Right atrium auricular region (tissue), 2 donors: ENCODE data around the gene MIOX. TPM values are rescaled to one million over a fixed set of nuclear protein-coding genes. Genes with fewer than 3 reads are reported as not detected.

Source experiments
- DNase-seq: peaks from one replicate; pipeline ENCODE4 v3.0.0-alpha.2; 2019; ENCODE audit warnings: low spot score
- H3K27ac ChIP-seq, 2 donors: fragments of 200-600 bp; sonication (generic); 1 replicate in 1 of 2; 2 replicates in 1 of 2; pipeline ENCODE4 v1.5.1; 2016 to 2019
- H3K27me3 ChIP-seq, 2 donors: fragments of 200-600 bp; sonication (generic); one replicate each; pipeline versions ENCODE4 v1.5.1 to v1.6.0; 2017 to 2019
- H3K36me3 ChIP-seq: fragments of 200-600 bp; sonication (generic); one replicate; pipeline ENCODE4 v1.5.1; 2016
- H3K4me1 ChIP-seq, 2 donors: fragments of 200-600 bp; sonication (generic); one replicate each; pipeline versions ENCODE4 v1.5.1 to v1.6.0; 2017 to 2019
- H3K4me3 ChIP-seq, 2 donors: fragments of 200-600 bp; sonication (generic); 1 replicate in 1 of 2; 2 replicates in 1 of 2; pipeline ENCODE4 v1.5.1; 2017 to 2019; ENCODE audit warnings: mild to moderate bottlenecking in 1 of 2, moderate library complexity in 1 of 2
- H3K9me3 ChIP-seq, 2 donors: fragments of 200-600 bp; sonication (generic); one replicate each; pipeline ENCODE4 v1.5.1; 2019
- total RNA-seq, 2 donors: library from RNA; depleted of rRNA; stranded (reverse); fragments of >200 nt; gene quantifications; one replicate each; pipeline ENCODE4 v1.1.0, GENCODE V29; 2016
- TF ChIP-seq, protein P1 (sequence below), 2 donors: fragments of 200-600 bp; sonication (generic); IDR thresholded peaks; one replicate each; pipeline ENCODE4 v1.5.1; 2019; ENCODE audit warnings: antibody characterized with exemption in 2 of 2

MIOX gene
- total RNA-seq, 2 donors from 2014 or later: not detected

DNA sequence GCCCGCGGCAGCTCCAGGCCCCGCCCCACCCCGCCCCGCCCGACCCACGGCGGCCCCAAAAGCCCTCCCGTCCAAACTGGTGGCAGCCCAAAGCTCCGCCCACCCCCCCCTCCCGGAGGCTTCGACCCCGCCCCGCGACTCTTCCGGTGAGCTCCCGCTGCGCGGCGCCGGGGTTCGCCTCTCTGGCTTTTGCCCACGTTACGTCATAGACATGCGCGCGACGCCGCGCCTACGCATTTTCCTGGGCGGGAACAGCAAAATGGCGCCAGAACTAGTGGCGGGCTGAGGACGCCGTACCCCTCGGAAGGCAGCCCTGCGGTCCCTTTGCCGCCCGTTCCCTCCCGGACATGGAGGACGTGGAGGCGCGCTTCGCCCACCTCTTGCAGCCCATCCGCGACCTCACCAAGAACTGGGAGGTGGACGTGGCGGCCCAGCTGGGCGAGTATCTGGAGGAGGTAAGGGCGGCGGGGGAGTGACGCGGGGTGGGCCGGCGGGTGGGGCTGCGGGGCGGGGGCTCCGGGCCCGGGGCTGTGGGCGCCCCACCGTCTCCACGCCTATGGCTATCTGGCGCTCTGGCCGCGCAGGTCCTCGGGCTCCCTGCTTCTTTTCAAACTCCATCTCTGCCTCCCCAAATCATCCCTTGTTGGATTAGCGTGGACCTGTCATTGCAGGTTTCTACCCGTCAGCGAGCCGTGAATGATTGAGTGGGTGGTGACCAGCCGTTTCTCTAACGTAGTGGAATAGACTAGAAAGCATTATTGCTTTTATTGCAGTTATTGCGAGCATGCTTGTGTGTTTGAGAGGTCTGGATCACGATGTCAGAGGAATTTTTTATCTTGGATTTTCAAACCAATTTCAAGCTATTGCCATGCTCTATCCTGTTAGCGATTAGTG is 21.6 kb downstream of the MIOX start, which contains the start of gene NCAPH2:
NCAPH2 (plus strand) TSS at position 234 of the 894 bp plus-strand sequence; CDS start at position 348, 114 bp downstream.
- peak; percentile 97 for DNase-seq
- H3K4me3 ChIP-seq: peak within 1 kb of the TSS; percentile 88 to 91
- peaks cover 0 to 33% of the 10 kb centered on the region in 2 donors for H3K4me1 ChIP-seq
- H3K27me3 ChIP-seq: no peaks in the 10 kb centered on the region
- peaks cover 23% of the 10 kb centered on the region for H3K36me3 ChIP-seq
- TF ChIP-seq, protein P1, sequence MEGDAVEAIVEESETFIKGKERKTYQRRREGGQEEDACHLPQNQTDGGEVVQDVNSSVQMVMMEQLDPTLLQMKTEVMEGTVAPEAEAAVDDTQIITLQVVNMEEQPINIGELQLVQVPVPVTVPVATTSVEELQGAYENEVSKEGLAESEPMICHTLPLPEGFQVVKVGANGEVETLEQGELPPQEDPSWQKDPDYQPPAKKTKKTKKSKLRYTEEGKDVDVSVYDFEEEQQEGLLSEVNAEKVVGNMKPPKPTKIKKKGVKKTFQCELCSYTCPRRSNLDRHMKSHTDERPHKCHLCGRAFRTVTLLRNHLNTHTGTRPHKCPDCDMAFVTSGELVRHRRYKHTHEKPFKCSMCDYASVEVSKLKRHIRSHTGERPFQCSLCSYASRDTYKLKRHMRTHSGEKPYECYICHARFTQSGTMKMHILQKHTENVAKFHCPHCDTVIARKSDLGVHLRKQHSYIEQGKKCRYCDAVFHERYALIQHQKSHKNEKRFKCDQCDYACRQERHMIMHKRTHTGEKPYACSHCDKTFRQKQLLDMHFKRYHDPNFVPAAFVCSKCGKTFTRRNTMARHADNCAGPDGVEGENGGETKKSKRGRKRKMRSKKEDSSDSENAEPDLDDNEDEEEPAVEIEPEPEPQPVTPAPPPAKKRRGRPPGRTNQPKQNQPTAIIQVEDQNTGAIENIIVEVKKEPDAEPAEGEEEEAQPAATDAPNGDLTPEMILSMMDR (IDR thresholded peaks at IDR 0.05): no peak
- peak within 1 kb of the TSS; percentile 89 to 91 for H3K27ac ChIP-seq
- H3K9me3 ChIP-seq: no peaks in the 10 kb centered on the region

DNA sequence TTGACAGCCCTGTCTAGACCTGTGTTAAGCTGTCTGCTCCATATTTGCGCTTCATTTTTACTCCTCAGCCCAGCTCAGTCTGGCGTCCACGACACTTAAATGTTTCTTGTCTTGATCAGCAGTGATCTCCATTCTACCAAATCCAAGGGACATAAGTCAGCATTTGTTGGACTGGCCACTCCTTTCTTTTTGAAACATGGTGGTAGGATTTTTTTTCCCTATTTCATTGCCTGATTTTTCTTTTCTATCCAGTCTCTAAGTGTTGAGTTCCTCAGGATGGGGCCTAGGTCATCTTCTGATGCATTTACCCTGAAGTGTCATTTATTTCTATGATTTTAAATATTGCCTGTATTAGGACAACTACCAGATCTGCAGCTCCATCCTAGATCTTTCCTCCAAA is 22.2 kb downstream of the MIOX start:
- Histone ChIP-seq H3K4me1 (peaks cover 0 to 33% of the 10 kb centered on the region in 2 donors), H3K27ac (peak overlapping the region; percentile 82 to 91), H3K4me3 (peak overlapping the region; percentile 87 to 88), H3K9me3 (no peaks in the 10 kb centered on the region), H3K27me3 (no peaks in the 10 kb centered on the region), H3K36me3 (peaks cover 19% of the 10 kb centered on the region)
- TF ChIP-seq, protein P1 (IDR thresholded peaks at IDR 0.05): no peak
- no peak for DNase-seq

DNA sequence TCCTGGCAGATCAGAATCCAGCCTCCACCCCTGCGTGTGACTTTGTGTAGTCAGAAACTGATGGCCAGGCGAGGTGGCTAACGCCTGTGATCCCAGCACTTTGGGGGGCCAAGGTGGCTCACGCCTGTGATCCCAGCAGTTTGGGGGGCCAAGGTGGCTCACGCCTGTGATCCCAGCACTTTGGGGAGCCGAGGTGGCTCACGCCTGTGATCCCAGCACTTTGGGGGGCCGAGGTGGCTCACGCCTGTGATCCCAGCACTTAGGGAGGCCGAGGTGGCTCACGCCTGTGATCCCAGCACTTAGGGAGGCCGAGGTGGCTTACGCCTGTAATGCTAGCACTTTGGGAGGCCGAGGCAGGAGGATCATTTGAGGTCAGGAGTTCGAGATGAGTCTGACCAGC is 26.5 kb downstream of the MIOX start:
- TF ChIP-seq, protein P1 (IDR thresholded peaks at IDR 0.05): no peak
- DNase-seq: no peak
- H3K36me3 ChIP-seq: peaks cover 21% of the 10 kb centered on the region
- no peak overlapping the region for H3K4me3 ChIP-seq
- H3K9me3 ChIP-seq: no peaks in the 10 kb centered on the region
- peaks cover 0 to 14% of the 10 kb centered on the region in 2 donors for H3K4me1 ChIP-seq
- H3K27me3 ChIP-seq: no peaks in the 10 kb centered on the region
- H3K27ac ChIP-seq: no peak overlapping the region

DNA sequence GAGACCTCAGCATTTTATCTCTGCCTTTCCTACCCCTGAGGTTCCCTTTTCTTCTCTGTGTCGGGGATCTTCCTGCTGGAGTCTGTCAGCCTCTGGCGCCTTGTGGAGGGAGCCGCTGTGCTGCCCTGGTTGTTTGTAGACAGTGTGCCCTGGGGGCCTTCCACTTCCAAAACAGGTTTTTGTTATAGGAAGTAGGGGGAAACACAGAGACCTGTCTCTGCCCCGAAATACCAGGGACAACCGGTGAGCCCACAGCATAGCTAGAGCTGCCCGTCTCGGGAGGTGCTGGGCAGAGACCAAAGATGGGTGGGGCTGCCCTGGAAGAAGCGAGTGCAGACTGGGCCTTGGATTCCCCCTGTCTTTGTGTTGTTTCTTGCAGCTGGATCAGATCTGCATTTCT is 29.4 kb downstream of the MIOX start:
- TF ChIP-seq, protein P1 (IDR thresholded peaks at IDR 0.05): no peak
- Histone ChIP-seq H3K4me1 (no peaks in the 10 kb centered on the region), H3K9me3 (no peaks in the 10 kb centered on the region), H3K36me3 (peaks cover 47% of the 10 kb centered on the region), H3K27me3 (no peaks in the 10 kb centered on the region), H3K27ac (no peak overlapping the region), H3K4me3 (no peak overlapping the region)
- no peak for DNase-seq

DNA sequence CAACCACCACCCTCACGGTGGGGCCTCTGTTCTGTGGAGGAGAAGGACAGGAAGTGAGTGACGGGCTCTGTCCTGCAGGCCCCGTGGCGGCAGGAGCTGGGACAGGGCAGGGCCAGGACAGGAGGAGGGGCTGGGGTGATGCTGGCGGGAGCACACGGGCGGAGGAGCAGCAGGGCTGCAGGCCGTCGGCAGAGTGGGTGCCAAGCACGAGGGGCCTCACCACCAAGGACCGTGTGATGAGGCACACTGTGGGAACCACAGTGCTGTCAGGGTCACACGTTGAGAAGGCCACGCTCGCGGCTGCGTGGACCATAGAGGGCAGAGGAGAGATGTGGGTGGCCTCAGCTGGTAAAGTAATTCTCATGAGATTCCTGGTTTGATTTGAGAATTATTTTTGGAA is 30.2 kb downstream of the MIOX start:
- no peaks in the 10 kb centered on the region for H3K9me3 ChIP-seq
- no peak for DNase-seq
- no peaks in the 10 kb centered on the region for H3K4me1 ChIP-seq
- TF ChIP-seq, protein P1 (IDR thresholded peaks at IDR 0.05): no peak
- H3K27ac ChIP-seq: no peak overlapping the region
- H3K4me3 ChIP-seq: no peak overlapping the region
- peaks cover 53% of the 10 kb centered on the region for H3K36me3 ChIP-seq
- no peaks in the 10 kb centered on the region for H3K27me3 ChIP-seq
